Neuronal stem cell (in vitro differentiated cells): Measurements from ENCODE around the gene TUBGCP3.
A peak's percentile ranks its signal among the peaks of the same experiment; 100 is the strongest.

ENCODE experiments used
- DNase-seq: peaks from one replicate; pipeline ENCODE4 v3.0.0-alpha.2; 2013; ENCODE audit warnings: low spot score
- H2AFZ ChIP-seq: one replicate; pipeline ENCODE4 v1.6.1; 2013; ENCODE audit warnings: mild to moderate bottlenecking, low read length, inconsistent platforms
- H2AK5ac ChIP-seq: 2 replicates; pipeline ENCODE4 v1.6.1; 2013; ENCODE audit warnings: low read depth, mild to moderate bottlenecking, inconsistent platforms, low read length, moderate library complexity, mixed read lengths
- H2BK120ac ChIP-seq: 2 replicates; pipeline ENCODE4 v1.6.1; 2013; ENCODE audit warnings: low read depth, mild to moderate bottlenecking, inconsistent platforms, low read length, moderate library complexity, mixed read lengths
- H2BK12ac ChIP-seq: one replicate; pipeline ENCODE4 v1.6.1; 2013; ENCODE audit warnings: low read length, inconsistent platforms
- H2BK15ac ChIP-seq: 2 replicates; pipeline ENCODE4 v1.6.1; 2013; ENCODE audit warnings: mild to moderate bottlenecking, low read length, inconsistent platforms, mixed read lengths
- H2BK5ac ChIP-seq: one replicate; pipeline ENCODE4 v1.6.1; 2013; ENCODE audit warnings: inconsistent platforms, mild to moderate bottlenecking, low read length, moderate library complexity
- H3K14ac ChIP-seq: one replicate; pipeline ENCODE4 v1.6.1; 2013; ENCODE audit warnings: low read length, inconsistent platforms
- H3K18ac ChIP-seq: 2 replicates; pipeline ENCODE4 v1.6.1; 2013; ENCODE audit warnings: low read length, inconsistent platforms
- H3K23ac ChIP-seq: 2 replicates; pipeline ENCODE4 v1.6.1; 2013; ENCODE audit warnings: low read depth, mild to moderate bottlenecking, mixed read lengths, low read length, inconsistent platforms; ENCODE audit not compliant: poor library complexity
- H3K27ac ChIP-seq: replicated peaks from 3 replicates; pipeline ENCODE4 v1.5.1; 2013; ENCODE audit warnings: low read length, inconsistent platforms
- H3K27me3 ChIP-seq, 3 experiments: 2 replicates each; pipeline ENCODE4 v1.6.1; 2013; ENCODE audit warnings: low read length in 3 of 3, mild to moderate bottlenecking in 2 of 3, inconsistent platforms in 1 of 3, low read depth in 1 of 3, mixed read lengths in 1 of 3, moderate library complexity in 1 of 3; ENCODE audit not compliant: control insufficient read depth in 3 of 3, insufficient read depth in 3 of 3
- H3K36me3 ChIP-seq, 2 donors: replicated peaks in 1 of 2; 2 replicates each; pipeline ENCODE4 v1.6.1; 2013; ENCODE audit warnings: low read length in 2 of 2; ENCODE audit not compliant: control insufficient read depth in 2 of 2, insufficient read depth in 2 of 2
- H3K4ac ChIP-seq: 2 replicates; pipeline ENCODE4 v1.6.1; 2013; ENCODE audit warnings: inconsistent platforms, mild to moderate bottlenecking, low read length, moderate library complexity
- H3K4me1 ChIP-seq, 2 donors: 1 replicate in 1 of 2; 2 replicates in 1 of 2; pipeline ENCODE4 v1.6.1; 2013; ENCODE audit warnings: low read length in 2 of 2, low read depth in 1 of 2; ENCODE audit not compliant: control insufficient read depth in 2 of 2, insufficient read depth in 1 of 2
- H3K4me2 ChIP-seq: one replicate; pipeline ENCODE4 v1.6.1; 2013; ENCODE audit warnings: mild to moderate bottlenecking, low read length, inconsistent platforms; ENCODE audit not compliant: insufficient read depth, poor library complexity, severe bottlenecking
- H3K4me3 ChIP-seq, 2 donors: 2 replicates each; pipeline ENCODE4 v1.5.1; 2013; ENCODE audit warnings: low read length in 2 of 2, mild to moderate bottlenecking in 2 of 2, inconsistent platforms in 1 of 2, moderate library complexity in 1 of 2
- H3K79me1 ChIP-seq: one replicate; pipeline ENCODE4 v1.6.1; 2013; ENCODE audit warnings: low read depth, mild to moderate bottlenecking, inconsistent platforms, low read length, moderate library complexity
- H3K9ac ChIP-seq: one replicate; pipeline ENCODE4 v1.6.1; 2013; ENCODE audit warnings: mild to moderate bottlenecking, low read depth, low read length, inconsistent platforms; ENCODE audit not compliant: poor library complexity
- H3K9me3 ChIP-seq, 2 donors: replicated peaks in 1 of 2; 2 replicates each; pipeline versions ENCODE3 to v1.6.1; 2013; ENCODE audit warnings: low read length in 2 of 2, mild to moderate bottlenecking in 2 of 2, inconsistent platforms in 1 of 2, low read depth in 1 of 2, mixed read lengths in 1 of 2, moderate library complexity in 1 of 2; ENCODE audit not compliant: control insufficient read depth in 2 of 2, insufficient read depth in 1 of 2
- H4K8ac ChIP-seq: one replicate; pipeline ENCODE4 v1.6.1; 2013; ENCODE audit warnings: low read depth, mild to moderate bottlenecking, inconsistent platforms, low read length, moderate library complexity
- H4K91ac ChIP-seq: one replicate; pipeline ENCODE4 v1.6.1; 2013; ENCODE audit warnings: low read length, low read depth, mild to moderate bottlenecking, inconsistent platforms; ENCODE audit not compliant: poor library complexity
- WGBS, 2 donors: extraction: QIAGEN DNeasy Blood & Tissue Kit; methylation state at CpG; one replicate each; pipeline ENCODE4 v1.1.7; 2013; ENCODE audit warnings: missing lambda C conversion rate in 2 of 2, mixed read lengths in 1 of 2; ENCODE audit not compliant: insufficient read length in 2 of 2, insufficient replicate concordance in 1 of 2; ENCODE audit errors: extremely low coverage in 2 of 2; 5-methylcytosine and 5-hydroxymethylcytosine counted together

The TUBGCP3 gene

DNA sequence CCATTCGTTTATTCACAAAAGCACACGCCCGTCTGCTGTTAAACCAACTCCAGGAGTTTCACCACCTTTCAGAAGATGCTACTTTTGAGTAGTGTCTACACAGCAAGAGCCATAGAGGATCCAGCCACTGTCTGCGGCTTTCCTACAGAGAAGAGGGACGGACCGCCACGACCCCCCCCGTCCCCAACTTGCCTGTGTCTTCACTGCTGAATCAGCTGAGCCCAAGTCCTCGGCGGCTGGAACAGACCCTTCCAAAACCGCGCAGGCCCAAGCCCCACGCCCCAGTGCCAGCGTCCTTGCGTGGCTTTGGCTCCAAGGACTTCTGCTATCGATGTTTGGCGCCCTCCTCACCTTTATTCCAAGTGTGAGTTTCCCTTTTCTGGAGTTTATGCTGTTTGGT, 146.7 kb downstream of the TUBGCP3 start:
- Histone ChIP-seq H3K27ac (no peak overlapping the region), H3K27me3 (no peaks in the 10 kb centered on the region), H3K9me3 (peaks cover 7 to 12% of the 10 kb centered on the region in 2 donors), H3K14ac (no peak overlapping the region), H3K79me1 (no peaks in the 10 kb centered on the region), H3K4me3 (no peak overlapping the region), H3K36me3 (no peaks in the 10 kb centered on the region), H2AFZ (no peak overlapping the region), H3K18ac (peak overlapping the region; percentile 78), H3K9ac (no peak overlapping the region), H3K4me1 (peaks cover 6 to 20% of the 10 kb centered on the region in 2 donors), H3K4me2 (no peak overlapping the region), H3K23ac (no peak overlapping the region), H2BK15ac (peak overlapping the region; percentile 88), H4K91ac (no peak overlapping the region), H2AK5ac (peak overlapping the region; percentile 98), H4K8ac (peak overlapping the region; percentile 94), H2BK120ac (no peak overlapping the region), H2BK5ac (peak overlapping the region; percentile 68), H3K4ac (peak overlapping the region; percentile 28), H2BK12ac (no peak overlapping the region)
- no CpG with 5 or more reads among the region's 17 CpGs for WGBS, 2 donors
- no peak for DNase-seq

- peaks cover 12 to 14% of the 10 kb centered on the region in 2 donors for H3K9me3 ChIP-seq
- no peak overlapping the region for H4K8ac ChIP-seq
- peaks cover 2% of the 10 kb centered on the region for H3K79me1 ChIP-seq
- H4K91ac ChIP-seq, result no peak overlapping the region
- no peak overlapping the region for H2AK5ac ChIP-seq
- no peak overlapping the region for H3K27ac ChIP-seq
- WGBS, 2 donors, result no CpG with 5 or more reads among the region's 2 CpGs
- no peak overlapping the region for H2BK5ac ChIP-seq
- no peak overlapping the region for H3K14ac ChIP-seq
- peaks cover 0 to 3% (median 0%) of the 10 kb centered on the region in 3 experiments for H3K27me3 ChIP-seq
- H3K4me2 ChIP-seq, result no peak overlapping the region
- no peak for DNase-seq
- no peak overlapping the region for H3K23ac ChIP-seq
- no peak overlapping the region for H2BK15ac ChIP-seq
- no peak overlapping the region for H3K4ac ChIP-seq
- H3K4me3 ChIP-seq, result no peak overlapping the region
- no peak overlapping the region for H3K18ac ChIP-seq
- H3K4me1 ChIP-seq, result peaks cover 8 to 16% of the 10 kb centered on the region in 2 donors
- H2AFZ ChIP-seq, result no peak overlapping the region
- H2BK120ac ChIP-seq, result no peak overlapping the region
- no peaks in the 10 kb centered on the region for H3K36me3 ChIP-seq
- no peak overlapping the region for H2BK12ac ChIP-seq
- H3K9ac ChIP-seq, result no peak overlapping the region
Measured at GRCh38 chr13:112438515-112438914, 149.4 kb downstream of the TUBGCP3 start.

GRCh38 chr13:112438094-112438493, 149.9 kb downstream of the TUBGCP3 start:
- no peak overlapping the region for H2BK12ac ChIP-seq
- no peak overlapping the region for H3K4me2 ChIP-seq
- H2BK5ac ChIP-seq, result no peak overlapping the region
- no peak overlapping the region for H3K14ac ChIP-seq
- no peak overlapping the region for H2AK5ac ChIP-seq
- H3K27me3 ChIP-seq, result peaks cover 0 to 3% (median 0%) of the 10 kb centered on the region in 3 experiments
- peaks cover 5 to 12% of the 10 kb centered on the region in 2 donors for H3K4me1 ChIP-seq
- no peak overlapping the region for H3K18ac ChIP-seq
- H2BK120ac ChIP-seq, result no peak overlapping the region
- H2BK15ac ChIP-seq, result no peak overlapping the region
- H3K9me3 ChIP-seq, result peaks cover 12 to 14% of the 10 kb centered on the region in 2 donors
- no peak overlapping the region for H4K8ac ChIP-seq
- no peak overlapping the region for H3K23ac ChIP-seq
- H3K27ac ChIP-seq, result no peak overlapping the region
- DNase-seq, result no peak
- no peak overlapping the region for H3K9ac ChIP-seq
- H3K36me3 ChIP-seq, result no peaks in the 10 kb centered on the region
- peaks cover 2% of the 10 kb centered on the region for H3K79me1 ChIP-seq
- H3K4me3 ChIP-seq, result no peak overlapping the region
- H2AFZ ChIP-seq, result no peak overlapping the region
- no CpG with 5 or more reads among the region's 1 CpG for WGBS, 2 donors
- H4K91ac ChIP-seq, result no peak overlapping the region
- no peak overlapping the region for H3K4ac ChIP-seq

DNA sequence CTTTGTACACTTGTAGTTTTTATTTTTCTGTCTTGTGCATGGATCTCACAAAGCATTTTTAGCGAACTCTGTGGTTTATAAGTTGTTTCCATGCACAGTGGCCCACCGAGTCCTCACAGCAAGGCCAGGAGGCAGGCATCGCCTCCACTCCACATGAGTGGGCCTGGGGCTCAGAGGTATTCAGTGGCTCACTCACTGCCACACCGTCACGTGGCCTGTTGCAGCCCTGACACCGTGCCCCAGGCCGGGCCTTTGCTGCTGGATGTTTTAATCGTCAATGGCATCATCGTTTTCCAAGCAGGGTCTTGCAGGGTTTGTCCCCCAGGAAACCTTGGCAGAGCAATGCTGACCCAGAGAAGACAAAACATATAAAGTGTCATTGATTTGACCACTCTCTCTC, 152.0 kb downstream of the TUBGCP3 start:
- Histone ChIP-seq H3K79me1 (peaks cover 2% of the 10 kb centered on the region), H3K4me2 (no peak overlapping the region), H2BK12ac (no peak overlapping the region), H3K4ac (no peak overlapping the region), H4K8ac (no peak overlapping the region), H2AK5ac (no peak overlapping the region), H3K36me3 (no peaks in the 10 kb centered on the region), H2BK15ac (no peak overlapping the region), H3K9ac (no peak overlapping the region), H3K18ac (no peak overlapping the region), H2BK120ac (no peak overlapping the region), H3K4me3 (no peak overlapping the region), H4K91ac (no peak overlapping the region), H3K9me3 (peaks cover 13 to 18% of the 10 kb centered on the region in 2 donors), H3K14ac (no peak overlapping the region), H2AFZ (no peak overlapping the region), H3K27me3 (peaks cover 0 to 3% (median 0%) of the 10 kb centered on the region in 3 experiments), H3K4me1 (peaks cover 3 to 11% of the 10 kb centered on the region in 2 donors), H3K27ac (no peak overlapping the region), H2BK5ac (peak overlapping the region; percentile 35), H3K23ac (no peak overlapping the region)
- WGBS, 2 donors, result no CpG with 5 or more reads among the region's 9 CpGs
- DNase-seq, result no peak
